Heart left ventricle (tissue), 13 donors: ENCODE measurements around the gene TMEM218.

Experiments
- POLR2A ChIP-seq, 2 donors: fragments of 450-650 bp; IDR thresholded peaks; one replicate each; pipeline ENCODE4 v1.6.1; 2017; ENCODE audit warnings: antibody characterized with exemption in 2 of 2, mild to moderate bottlenecking in 2 of 2, moderate library complexity in 2 of 2
- TF ChIP-seq, protein P1 (sequence below), 12 donors: fragments of 200-600 bp; sonication (generic) in 4 of 12; IDR thresholded peaks; one replicate each; pipeline versions ENCODE4 v1.5.0 to v1.8.0; 2018 to 2022; ENCODE audit warnings: antibody characterized with exemption in 12 of 12, mild to moderate bottlenecking in 5 of 12
- donor health status: ischemic (EF 13 %, LVEDD 7.1; RV severe dilation, severe dysfunction).
- donor health status: DM: no; HTN: yes; CAD: no.
- donor health status: DM: no; HTN: no; CAD: no.
- donor health status: ischemic (EF 25% LVEDD 6.9; RV normal size, moderate dysfunction).
- donor health status: ischemic (EF 25% LVEDD 5.7; RV mildly dilated, moderate dysfunction).
- donor health status: ischemic (EF 35%, LVEDD 5.7; RV mildly dilated, moderate dysfunction).
- donor health status: nonischemic (EF 11% LVEDD 7.7; RV severe dilation, severe dysfunction).
- donor health status: DM: yes; HTN: yes; CAD: no.
- donor health status: PGD.
- donor health status: ischemic (EF 29% LVEDD 5.4; RV normal size, mild dysfunction).
- donor health status: nonischemic (EF 23%, LVEDD 6.1; RV moderate dilation, normal function).

DNA sequence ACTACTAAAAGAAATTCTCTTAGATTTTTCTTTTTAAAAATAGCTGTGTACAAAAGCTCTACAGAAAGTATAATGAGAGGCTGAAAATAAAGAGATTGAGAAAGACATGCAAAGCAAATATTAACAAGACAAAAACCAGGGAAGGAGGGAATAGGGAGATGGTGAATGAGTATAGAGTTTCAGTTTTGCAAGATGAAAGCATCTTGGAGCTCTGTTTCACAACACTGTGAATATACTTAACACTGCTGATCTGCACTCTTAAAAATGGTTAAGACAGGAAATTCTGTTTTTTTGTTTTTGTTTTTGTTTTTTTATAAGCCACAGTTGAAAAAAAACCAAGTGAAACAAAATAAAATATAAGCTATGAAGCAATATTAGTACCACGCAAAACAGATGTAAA is 5.5 kb downstream of the TMEM218 start:
- TF ChIP-seq, protein P1, sequence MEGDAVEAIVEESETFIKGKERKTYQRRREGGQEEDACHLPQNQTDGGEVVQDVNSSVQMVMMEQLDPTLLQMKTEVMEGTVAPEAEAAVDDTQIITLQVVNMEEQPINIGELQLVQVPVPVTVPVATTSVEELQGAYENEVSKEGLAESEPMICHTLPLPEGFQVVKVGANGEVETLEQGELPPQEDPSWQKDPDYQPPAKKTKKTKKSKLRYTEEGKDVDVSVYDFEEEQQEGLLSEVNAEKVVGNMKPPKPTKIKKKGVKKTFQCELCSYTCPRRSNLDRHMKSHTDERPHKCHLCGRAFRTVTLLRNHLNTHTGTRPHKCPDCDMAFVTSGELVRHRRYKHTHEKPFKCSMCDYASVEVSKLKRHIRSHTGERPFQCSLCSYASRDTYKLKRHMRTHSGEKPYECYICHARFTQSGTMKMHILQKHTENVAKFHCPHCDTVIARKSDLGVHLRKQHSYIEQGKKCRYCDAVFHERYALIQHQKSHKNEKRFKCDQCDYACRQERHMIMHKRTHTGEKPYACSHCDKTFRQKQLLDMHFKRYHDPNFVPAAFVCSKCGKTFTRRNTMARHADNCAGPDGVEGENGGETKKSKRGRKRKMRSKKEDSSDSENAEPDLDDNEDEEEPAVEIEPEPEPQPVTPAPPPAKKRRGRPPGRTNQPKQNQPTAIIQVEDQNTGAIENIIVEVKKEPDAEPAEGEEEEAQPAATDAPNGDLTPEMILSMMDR (IDR thresholded peaks at IDR 0.05), result no peak
- TF ChIP-seq POLR2A (IDR thresholded peaks at IDR 0.05), result no peak
